Lung (tissue), 12 donors: ENCODE results near the gene PYROXD2. TPM values are rescaled to one million over a fixed set of nuclear protein-coding genes. Genes with fewer than 3 reads are reported as not detected.

Experiments used
- ATAC-seq: fragments of 200-7000 bp; cut with Tn5 transposase; one replicate; pipeline ENCODE4 v1.9.1; 2020; ENCODE audit warnings: moderate number of reproducible peaks; ENCODE audit not compliant: insufficient read depth, low FRiP score
- DNase-seq, 3 donors: peaks; one replicate each; pipeline ENCODE4 v3.0.0-alpha.2; 2013 to 2017
- H3K27ac ChIP-seq, 2 donors: one replicate each; pipeline ENCODE4 v1.5.1; 2013; ENCODE audit warnings: mild to moderate bottlenecking in 2 of 2, moderate library complexity in 2 of 2, control low read depth in 1 of 2, inconsistent platforms in 1 of 2, low read depth in 1 of 2, low read length in 1 of 2
- H3K27me3 ChIP-seq, 3 donors: one replicate each; pipeline ENCODE4 v1.5.1; 2013; ENCODE audit warnings: low read length in 2 of 3; ENCODE audit not compliant: control insufficient read depth in 3 of 3, insufficient read depth in 3 of 3
- H3K36me3 ChIP-seq, 4 donors: one replicate each; pipeline ENCODE4 v1.5.1; 2013; ENCODE audit warnings: low read length in 4 of 4, mild to moderate bottlenecking in 1 of 4, moderate library complexity in 1 of 4; ENCODE audit not compliant: control insufficient read depth in 4 of 4, insufficient read depth in 4 of 4
- H3K4me1 ChIP-seq, 5 donors: one replicate each; pipeline ENCODE4 v1.5.1; 2013; ENCODE audit warnings: low read length in 5 of 5, mild to moderate bottlenecking in 2 of 5, moderate library complexity in 1 of 5; ENCODE audit not compliant: control insufficient read depth in 5 of 5, insufficient read depth in 5 of 5
- H3K4me3 ChIP-seq: one replicate; pipeline ENCODE4 v1.5.1; 2013; ENCODE audit warnings: mild to moderate bottlenecking, control low read depth, moderate library complexity
- H3K9ac ChIP-seq, 2 donors: one replicate each; pipeline ENCODE4 v1.5.1; 2013; ENCODE audit warnings: low read length in 2 of 2, control low read depth in 1 of 2; ENCODE audit not compliant: insufficient read depth in 1 of 2
- H3K9me3 ChIP-seq, 4 donors: one replicate each; pipeline ENCODE4 v1.5.1; 2013; ENCODE audit warnings: low read length in 3 of 4, mild to moderate bottlenecking in 1 of 4, moderate library complexity in 1 of 4; ENCODE audit not compliant: control insufficient read depth in 4 of 4, insufficient read depth in 3 of 4
- CTCF ChIP-seq: IDR thresholded peaks from 2 replicates; pipeline ENCODE4 v1.5.1; 2012; ENCODE audit warnings: mild to moderate bottlenecking; ENCODE audit errors: control extremely low read depth, extremely low read depth
- WGBS, 2 donors: extraction: QIAGEN DNeasy Blood & Tissue Kit; methylation state at CpG; one replicate each; pipeline ENCODE4 v1.1.7; 2013; 5-methylcytosine and 5-hydroxymethylcytosine counted together
- polyA plus RNA-seq, 2 donors: library from polyadenylated mRNA; stranded (reverse); fragments of 200-250 nt; gene quantifications; one replicate each; pipeline ENCODE4 v1.2.1, GENCODE V29; 2013
- total RNA-seq, 2 donors: library from RNA; depleted of rRNA in 1 of 2; stranded (reverse); fragments of >200 nt in 1 of 2; gene quantifications; one replicate each; pipeline ENCODE4 v1.2.1, GENCODE V29; 2014 to 2021
- donor health status: control.
- donor health status: control.
- donor health status: Bipolar disorder and iron deficiency.
- donor health status: healthy.
- donor health status: DM: yes; HTN: yes; CAD: no.

The PYROXD2 gene
- total and polyA plus RNA-seq, 4 donors = 2.3 to 16.8 (median 7.5) TPM

- peaks cover 0 to 34% (median 12%) of the 10 kb centered on the region in 4 donors for H3K36me3 ChIP-seq
- WGBS, 2 donors = 39 to 40% methylated on average over 3 of the region's 3 CpGs
- DNase-seq (no peak), ATAC-seq (peak; percentile 4)
- H3K9ac ChIP-seq = peak overlapping the region; percentile 74 to 86
- TF ChIP-seq CTCF = no peak
- H3K4me3 ChIP-seq = peak overlapping the region; percentile 55
- H3K4me1 ChIP-seq = peaks cover 4 to 43% (median 18%) of the 10 kb centered on the region in 5 donors
- no peaks in the 10 kb centered on the region for H3K9me3 ChIP-seq
- peak overlapping the region; percentile 39 to 88 for H3K27ac ChIP-seq
- no peaks in the 10 kb centered on the region for H3K27me3 ChIP-seq
Observed at GRCh38 chr10:98414578-98414931, 427 bp downstream of the PYROXD2 start.

GRCh38 chr10:98411768-98412167 lies 3.2 kb downstream of the PYROXD2 start:
- DNase-seq (peak; percentile 27 to 73 (median 60)), ATAC-seq (no peak)
- Histone ChIP-seq H3K4me1 (peaks cover 4 to 47% (median 18%) of the 10 kb centered on the region in 5 donors), H3K4me3 (no peak overlapping the region), H3K27me3 (no peaks in the 10 kb centered on the region), H3K36me3 (peaks cover 0 to 10% (median 7%) of the 10 kb centered on the region in 4 donors), H3K9me3 (no peaks in the 10 kb centered on the region), H3K9ac (no peak overlapping the region), H3K27ac (peak overlapping the region in 1 of 2 donors; percentile 11)
- WGBS, 2 donors = 78 to 89% methylated on average over 1 of the region's 1 CpG
- TF ChIP-seq CTCF = no peak

GRCh38 chr10:98411166-98411565 lies 3.8 kb downstream of the PYROXD2 start:
- TF ChIP-seq CTCF = no peak
- 90 to 96% methylated on average over 11 of the region's 11 CpGs for WGBS, 2 donors
- Histone ChIP-seq H3K9ac (no peak overlapping the region), H3K9me3 (no peaks in the 10 kb centered on the region), H3K4me1 (peaks cover 4 to 47% (median 18%) of the 10 kb centered on the region in 5 donors), H3K27ac (peak overlapping the region in 1 of 2 donors; percentile 12), H3K27me3 (no peaks in the 10 kb centered on the region), H3K36me3 (peaks cover 0 to 10% (median 5%) of the 10 kb centered on the region in 4 donors), H3K4me3 (no peak overlapping the region)
- no peak for ATAC-seq
- DNase-seq = no peak

- Histone ChIP-seq H3K4me1 (peaks cover 4 to 46% (median 18%) of the 10 kb centered on the region in 5 donors), H3K27ac (no peak overlapping the region), H3K9ac (no peak overlapping the region), H3K9me3 (no peaks in the 10 kb centered on the region), H3K27me3 (no peaks in the 10 kb centered on the region), H3K4me3 (no peak overlapping the region), H3K36me3 (peaks cover 0 to 10% (median 4%) of the 10 kb centered on the region in 4 donors)
- no peak for TF ChIP-seq CTCF
- DNase-seq (no peak), ATAC-seq (no peak)
- 76 to 91% methylated on average over 10 of the region's 10 CpGs for WGBS, 2 donors
Observed at GRCh38 chr10:98410759-98411158, 4.2 kb downstream of the PYROXD2 start.
